SK-N-SH treated with all-trans-retinoic acid at 6 μM for 48 hours (cell line): ENCODE data around the gene SELENOI.

ENCODE experiments used
- ARNTL ChIP-seq: fragments of 450-650 bp; formaldehyde crosslinking; IDR thresholded peaks from 2 replicates; pipeline ENCODE4 v1.5.0; 2020; ENCODE audit warnings: low read depth, mild to moderate bottlenecking, moderate library complexity, borderline replicate concordance
- BACH2 ChIP-seq: fragments of 250-450 bp; sonication (Bioruptor Pico); IDR thresholded peaks from 2 replicates; pipeline ENCODE4 v1.9.0; 2021; ENCODE audit warnings: mild to moderate bottlenecking, borderline replicate concordance
- CSDC2 ChIP-seq: fragments of 250-450 bp; sonication (Bioruptor Pico); IDR thresholded peaks from 2 replicates; pipeline ENCODE4 v1.5.0; 2020; ENCODE audit warnings: mild to moderate bottlenecking, moderate library complexity
- ESRRG ChIP-seq: fragments of 250-450 bp; sonication (Bioruptor Pico); IDR thresholded peaks from 2 replicates; pipeline ENCODE4 v1.6.1; 2021; ENCODE audit warnings: mild to moderate bottlenecking
- OSR1 ChIP-seq: fragments of 250-450 bp; sonication (Bioruptor Pico); IDR thresholded peaks from 2 replicates; pipeline ENCODE4 v1.8.0; 2022; ENCODE audit warnings: moderate library complexity, mild to moderate bottlenecking, inconsistent platforms
- RARB ChIP-seq: fragments of 250-450 bp; sonication (Bioruptor Pico); IDR thresholded peaks from 2 replicates; pipeline ENCODE4 v1.8.0; 2021; ENCODE audit warnings: mild to moderate bottlenecking, moderate library complexity
- SNAI2 ChIP-seq: fragments of 250-450 bp; sonication (Bioruptor Pico); IDR thresholded peaks from 2 replicates; pipeline ENCODE4 v1.5.0; 2020; ENCODE audit warnings: mild to moderate bottlenecking, moderate library complexity
- TCF4 ChIP-seq: fragments of 250-450 bp; sonication (Bioruptor Pico); IDR thresholded peaks from 2 replicates; pipeline ENCODE4 v1.8.0; 2021; ENCODE audit warnings: mild to moderate bottlenecking, moderate library complexity, borderline replicate concordance
- TF ChIP-seq, protein P1 (sequence below): fragments of 250-450 bp; sonication (Bioruptor Pico); IDR thresholded peaks from 2 replicates; pipeline ENCODE4 v1.5.1; 2020; ENCODE audit warnings: low read depth, mild to moderate bottlenecking, moderate library complexity
- TF ChIP-seq, protein P2 (sequence below): fragments of 250-450 bp; sonication (Bioruptor Pico); IDR thresholded peaks from 2 replicates; pipeline ENCODE4 v1.8.0; 2020; ENCODE audit warnings: mild to moderate bottlenecking, moderate library complexity, borderline replicate concordance

- TF ChIP-seq, protein P1, sequence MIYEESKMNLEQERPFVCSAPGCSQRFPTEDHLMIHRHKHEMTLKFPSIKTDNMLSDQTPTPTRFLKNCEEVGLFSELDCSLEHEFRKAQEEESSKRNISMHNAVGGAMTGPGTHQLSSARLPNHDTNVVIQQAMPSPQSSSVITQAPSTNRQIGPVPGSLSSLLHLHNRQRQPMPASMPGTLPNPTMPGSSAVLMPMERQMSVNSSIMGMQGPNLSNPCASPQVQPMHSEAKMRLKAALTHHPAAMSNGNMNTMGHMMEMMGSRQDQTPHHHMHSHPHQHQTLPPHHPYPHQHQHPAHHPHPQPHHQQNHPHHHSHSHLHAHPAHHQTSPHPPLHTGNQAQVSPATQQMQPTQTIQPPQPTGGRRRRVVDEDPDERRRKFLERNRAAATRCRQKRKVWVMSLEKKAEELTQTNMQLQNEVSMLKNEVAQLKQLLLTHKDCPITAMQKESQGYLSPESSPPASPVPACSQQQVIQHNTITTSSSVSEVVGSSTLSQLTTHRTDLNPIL (CRISPR knock-in tag) = no peak
- no peak for TF ChIP-seq SNAI2 (CRISPR knock-in tag)
- no peak for TF ChIP-seq RARB (CRISPR knock-in tag)
- no peak for TF ChIP-seq ARNTL (CRISPR knock-in tag)
- TF ChIP-seq BACH2 (CRISPR knock-in tag) = no peak
- TF ChIP-seq, protein P2, sequence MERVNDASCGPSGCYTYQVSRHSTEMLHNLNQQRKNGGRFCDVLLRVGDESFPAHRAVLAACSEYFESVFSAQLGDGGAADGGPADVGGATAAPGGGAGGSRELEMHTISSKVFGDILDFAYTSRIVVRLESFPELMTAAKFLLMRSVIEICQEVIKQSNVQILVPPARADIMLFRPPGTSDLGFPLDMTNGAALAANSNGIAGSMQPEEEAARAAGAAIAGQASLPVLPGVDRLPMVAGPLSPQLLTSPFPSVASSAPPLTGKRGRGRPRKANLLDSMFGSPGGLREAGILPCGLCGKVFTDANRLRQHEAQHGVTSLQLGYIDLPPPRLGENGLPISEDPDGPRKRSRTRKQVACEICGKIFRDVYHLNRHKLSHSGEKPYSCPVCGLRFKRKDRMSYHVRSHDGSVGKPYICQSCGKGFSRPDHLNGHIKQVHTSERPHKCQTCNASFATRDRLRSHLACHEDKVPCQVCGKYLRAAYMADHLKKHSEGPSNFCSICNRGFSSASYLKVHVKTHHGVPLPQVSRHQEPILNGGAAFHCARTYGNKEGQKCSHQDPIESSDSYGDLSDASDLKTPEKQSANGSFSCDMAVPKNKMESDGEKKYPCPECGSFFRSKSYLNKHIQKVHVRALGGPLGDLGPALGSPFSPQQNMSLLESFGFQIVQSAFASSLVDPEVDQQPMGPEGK = no peak
- no peak for TF ChIP-seq TCF4 (CRISPR knock-in tag)
- TF ChIP-seq ESRRG (CRISPR knock-in tag) = no peak
- TF ChIP-seq CSDC2 (CRISPR knock-in tag) = no peak
- no peak for TF ChIP-seq OSR1 (CRISPR knock-in tag)
Measured at GRCh38 chr2:26299471-26300101, 46.4 kb upstream of the SELENOI start.
